NT2/D1 (cell line): Measurements from ENCODE around the gene ZDHHC9.

ENCODE experiments used
- SUZ12 ChIP-seq: IDR thresholded peaks from 2 replicates; pipeline ENCODE4 v1.6.1; 2011; ENCODE audit not compliant: insufficient read length, insufficient read depth; ENCODE audit errors: extremely low read depth
- YY1 ChIP-seq: IDR thresholded peaks from 2 replicates; pipeline ENCODE4 v1.6.1; 2011; ENCODE audit not compliant: insufficient read length, insufficient read depth
- ZNF274 ChIP-seq: IDR thresholded peaks from 2 replicates; pipeline ENCODE4 v1.6.1; 2011; ENCODE audit warnings: mild to moderate bottlenecking, low read depth, low read length

- TF ChIP-seq YY1 (no peak), SUZ12 (no peak), ZNF274 (no peak)
These were observed 3.3 kb downstream of the ZDHHC9 start for GRCh38 chrX:129840344-129840743.
